ENCODE results near the gene RBPJ. TPM values are rescaled to one million over a fixed set of nuclear protein-coding genes. Genes with fewer than 3 reads are reported as not detected.
A peak's percentile ranks its signal among the peaks of the same experiment; 100 is the strongest.

Gene RBPJ
- total RNA-seq, 6 experiments from 2014 or later = 60.9 to 71.7 (median 69.0) TPM

DNA sequence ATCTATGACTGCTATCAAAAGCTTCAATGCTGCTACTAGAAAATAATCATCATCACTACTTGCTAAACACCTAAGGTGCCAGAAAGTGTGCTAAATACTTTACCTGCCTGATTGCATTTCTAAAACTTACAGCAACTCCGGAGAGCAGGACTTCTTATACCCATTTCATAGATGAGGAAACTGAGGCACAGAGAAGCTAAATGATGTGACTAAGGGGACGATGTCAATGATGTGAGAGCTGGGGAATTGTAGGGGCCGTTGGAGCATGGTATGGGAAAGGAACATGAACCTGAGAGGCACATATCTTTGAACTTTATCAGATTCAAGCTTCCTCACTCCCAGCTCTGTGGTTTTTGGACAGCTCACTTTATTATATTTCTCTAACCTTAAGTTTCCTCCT, 130.8 kb downstream of the RBPJ start:
- H3K27ac Mint-ChIP-seq = no peak overlapping the region
- peaks cover 21% of the 10 kb centered on the region for H3K27me3 Mint-ChIP-seq (ENCODE audit: insufficient read depth)
- H3K4me3 Mint-ChIP-seq = no peak overlapping the region
- no peak for TF ChIP-seq CTCF (IDR thresholded peaks at IDR 0.05)
- no peaks in the 10 kb centered on the region; the same call in 1 of the 2 replicates for H3K9me3 Mint-ChIP-seq
- peaks cover 11% of the 10 kb centered on the region for H3K4me1 Mint-ChIP-seq (ENCODE audit: low read depth)
- no peaks in the 10 kb centered on the region for H3K36me3 Mint-ChIP-seq (ENCODE audit: low read depth)
- no peak for DNase-seq

GRCh38 chr4:26452565-26453531, 132.0 kb downstream of the RBPJ start:
- H3K4me3 Mint-ChIP-seq = peak overlapping the region; percentile 37; the same call in 1 of the 2 replicates

GRCh38 chr4:26454961-26455360, 134.1 kb downstream of the RBPJ start:
- no peaks in the 10 kb centered on the region; the same call in 1 of the 2 replicates for H3K9me3 Mint-ChIP-seq
- H3K4me3 Mint-ChIP-seq = no peak overlapping the region
- H3K4me1 Mint-ChIP-seq (ENCODE audit: low read depth) = peaks cover 22% of the 10 kb centered on the region
- H3K27me3 Mint-ChIP-seq (ENCODE audit: insufficient read depth) = peaks cover 19% of the 10 kb centered on the region
- DNase-seq = no peak
- no peaks in the 10 kb centered on the region for H3K36me3 Mint-ChIP-seq (ENCODE audit: low read depth)
- no peak for TF ChIP-seq CTCF (IDR thresholded peaks at IDR 0.05)
- no peak overlapping the region for H3K27ac Mint-ChIP-seq

More at GRCh38 chr4:26452565-26453531, 132.0 kb downstream of the RBPJ start:
- no peak overlapping the region for H3K27ac Mint-ChIP-seq
- no peaks in the 10 kb centered on the region for H3K36me3 Mint-ChIP-seq (ENCODE audit: low read depth)
- H3K9me3 Mint-ChIP-seq = no peaks in the 10 kb centered on the region; the same call in 1 of the 2 replicates
- no peak for TF ChIP-seq CTCF (IDR thresholded peaks at IDR 0.05)
- H3K4me1 Mint-ChIP-seq (ENCODE audit: low read depth) = peaks cover 11% of the 10 kb centered on the region
- peaks cover 19% of the 10 kb centered on the region for H3K27me3 Mint-ChIP-seq (ENCODE audit: insufficient read depth)
- no peak for DNase-seq

DNA sequence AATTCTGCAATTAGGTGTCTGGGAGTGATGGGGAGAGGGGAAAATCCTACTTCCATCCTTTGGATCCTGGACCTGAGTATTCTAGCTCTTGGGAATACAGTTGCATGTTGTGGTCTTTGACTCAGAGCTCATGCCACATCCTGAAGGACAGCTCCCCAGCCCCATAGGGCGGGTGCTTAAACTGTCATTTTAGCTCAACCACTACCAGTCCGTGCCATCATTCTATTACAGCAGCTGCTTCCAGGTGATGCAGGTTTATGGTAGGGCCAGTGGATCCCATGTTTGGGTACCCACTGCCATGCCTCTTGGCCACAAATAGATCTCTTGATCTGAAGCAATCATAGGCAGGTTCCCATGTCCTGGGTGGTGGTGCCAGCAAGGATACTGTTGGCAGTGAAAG, 134.8 kb downstream of the RBPJ start:
- H3K9me3 Mint-ChIP-seq = no peaks in the 10 kb centered on the region; the same call in 1 of the 2 replicates
- peaks cover 24% of the 10 kb centered on the region for H3K4me1 Mint-ChIP-seq (ENCODE audit: low read depth)
- no peaks in the 10 kb centered on the region for H3K36me3 Mint-ChIP-seq (ENCODE audit: low read depth)
- no peak overlapping the region for H3K27ac Mint-ChIP-seq
- no peak for TF ChIP-seq CTCF (IDR thresholded peaks at IDR 0.05)
- H3K27me3 Mint-ChIP-seq (ENCODE audit: insufficient read depth) = peaks cover 14% of the 10 kb centered on the region
- H3K4me3 Mint-ChIP-seq = no peak overlapping the region
- DNase-seq = no peak

- no peak overlapping the region for H3K27ac Mint-ChIP-seq
- DNase-seq = no peak
- TF ChIP-seq CTCF (IDR thresholded peaks at IDR 0.05) = no peak
- H3K36me3 Mint-ChIP-seq (ENCODE audit: low read depth) = no peaks in the 10 kb centered on the region
- H3K9me3 Mint-ChIP-seq = no peaks in the 10 kb centered on the region; the same call in 1 of the 2 replicates
- H3K27me3 Mint-ChIP-seq (ENCODE audit: insufficient read depth) = peaks cover 4% of the 10 kb centered on the region
- H3K4me3 Mint-ChIP-seq = no peak overlapping the region
- H3K4me1 Mint-ChIP-seq (ENCODE audit: low read depth) = peaks cover 14% of the 10 kb centered on the region
Observed at GRCh38 chr4:26457412-26457811, 136.6 kb downstream of the RBPJ start.
